CD4-positive, alpha-beta T cell treated with Interleukin-17A for 1 hour (primary cell): Measurements from ENCODE around the gene CDRT4.

Source experiments
- DNase-seq: peaks from one replicate; pipeline ENCODE4 v3.0.0-alpha.2; 2020

CDRT4 gene

GRCh38 chr17:15492791-15493692 lies 25.6 kb upstream of the CDRT4 start:
- DNase-seq: no peak

- no peak for DNase-seq
These were observed 24.8 kb upstream of the CDRT4 start for GRCh38 chr17:15492186-15492585.

GRCh38 chr17:15490634-15491261 lies 23.3 kb upstream of the CDRT4 start:
- DNase-seq: no peak

- DNase-seq: no peak
These were observed 21.1 kb upstream of the CDRT4 start for GRCh38 chr17:15488557-15488956.

GRCh38 chr17:15485045-15485444 lies 17.6 kb upstream of the CDRT4 start:
- DNase-seq: no peak

- DNase-seq: no peak
These were observed 16.0 kb upstream of the CDRT4 start for GRCh38 chr17:15483431-15483830.

GRCh38 chr17:15482476-15482875 lies 15.1 kb upstream of the CDRT4 start:
- DNase-seq: no peak

GRCh38 chr17:15481481-15481880 lies 14.1 kb upstream of the CDRT4 start:
- no peak for DNase-seq

GRCh38 chr17:15480204-15480603 lies 12.8 kb upstream of the CDRT4 start:
- no peak for DNase-seq

GRCh38 chr17:15479703-15480102 lies 12.3 kb upstream of the CDRT4 start:
- no peak for DNase-seq

GRCh38 chr17:15478845-15479244 lies 11.4 kb upstream of the CDRT4 start:
- DNase-seq: no peak

GRCh38 chr17:15475631-15476354 lies 8.4 kb upstream of the CDRT4 start:
- DNase-seq: no peak

- no peak for DNase-seq
These were observed 5.5 kb upstream of the CDRT4 start for GRCh38 chr17:15472891-15473290.

GRCh38 chr17:15470536-15470935 lies 3.1 kb upstream of the CDRT4 start:
- DNase-seq: no peak

GRCh38 chr17:15469260-15469659 lies 1.8 kb upstream of the CDRT4 start:
- DNase-seq: no peak

GRCh38 chr17:15468126-15468525 lies 705 bp upstream of the CDRT4 start:
- DNase-seq: no peak

GRCh38 chr17:15466131-15466530 lies 1.3 kb downstream of the CDRT4 start:
- DNase-seq: no peak

GRCh38 chr17:15465045-15465701 lies 2.2 kb downstream of the CDRT4 start:
- no peak for DNase-seq

GRCh38 chr17:15464231-15464985 lies 3.0 kb downstream of the CDRT4 start:
- DNase-seq: no peak

GRCh38 chr17:15462976-15463772 lies 4.2 kb downstream of the CDRT4 start:
- no peak for DNase-seq

- DNase-seq: no peak
These were observed 9.7 kb downstream of the CDRT4 start for GRCh38 chr17:15457723-15458094.
